Karpas-422 (cell line): ENCODE data around the gene FCRL6. TPM values are rescaled to one million over a fixed set of nuclear protein-coding genes. Genes with fewer than 3 reads are reported as not detected.
A peak's percentile ranks its signal among the peaks of the same experiment; 100 is the strongest.

Source experiments
- DNase-seq: peaks from one replicate; pipeline ENCODE4 v3.0.0-alpha.2; 2015
- H2AFZ ChIP-seq: fragments of 200-600 bp; sonication (generic); 2 replicates; pipeline ENCODE4 v1.6.1; 2014; ENCODE audit warnings: antibody characterized with exemption, low read length, mixed read lengths
- H3K27ac ChIP-seq: fragments of 200-600 bp; sonication (generic); 2 replicates; pipeline ENCODE4 v1.5.1; 2014; ENCODE audit warnings: mild to moderate bottlenecking, low read length, moderate library complexity
- H3K27me3 ChIP-seq: fragments of 200-600 bp; sonication (generic); 2 replicates; pipeline ENCODE4 v1.6.1; 2014; ENCODE audit warnings: low read length, mixed read lengths
- H3K36me3 ChIP-seq: fragments of 200-600 bp; sonication (generic); 2 replicates; pipeline ENCODE4 v1.6.1; 2014; ENCODE audit warnings: low read length, mixed read lengths; ENCODE audit not compliant: insufficient read depth
- H3K4me1 ChIP-seq: fragments of 200-600 bp; sonication (generic); 2 replicates; pipeline ENCODE4 v1.6.1; 2014; ENCODE audit warnings: mild to moderate bottlenecking, low read length, mixed read lengths
- H3K4me2 ChIP-seq: fragments of 200-600 bp; sonication (generic); 2 replicates; pipeline ENCODE4 v1.6.1; 2014; ENCODE audit warnings: low read length, low read depth, mild to moderate bottlenecking; ENCODE audit not compliant: poor library complexity, severe bottlenecking
- H3K4me3 ChIP-seq: fragments of 200-600 bp; sonication (generic); 2 replicates; pipeline ENCODE4 v1.5.1; 2014; ENCODE audit warnings: mild to moderate bottlenecking, antibody characterized with exemption, low read length, mixed read lengths
- H3K79me2 ChIP-seq: fragments of 200-600 bp; sonication (generic); 2 replicates; pipeline ENCODE4 v1.6.1; 2014; ENCODE audit warnings: mild to moderate bottlenecking, low read length, mixed read lengths
- H3K9ac ChIP-seq: fragments of 200-600 bp; sonication (generic); 2 replicates; pipeline ENCODE4 v1.6.0; 2014; ENCODE audit warnings: low read length
- H3K9me2 ChIP-seq: fragments of 200-600 bp; sonication (generic), shearing (Covaris generic); replicated peaks from 2 replicates; pipeline ENCODE4 v1.6.0; 2014; ENCODE audit warnings: mild to moderate bottlenecking, low read length, moderate library complexity; ENCODE audit not compliant: insufficient read depth
- H3K9me3 ChIP-seq: fragments of 300-700, 200-600 bp; sonication (generic); 2 replicates; pipeline ENCODE4 v1.6.1; 2014; ENCODE audit warnings: low read length, mixed read lengths
- H4K20me1 ChIP-seq: fragments of 200-600 bp; sonication (generic); 2 replicates; pipeline ENCODE4 v1.6.1; 2014; ENCODE audit warnings: mild to moderate bottlenecking, antibody characterized with exemption, low read length, low read depth; ENCODE audit not compliant: insufficient read depth
- total RNA-seq: library from RNA; depleted of rRNA; stranded (reverse); fragments of >200 nt; shearing (Covaris generic); gene quantifications from 2 replicates; pipeline ENCODE4 v1.2.3, GENCODE V29; 2014; ENCODE audit warnings: low replicate concordance

The FCRL6 gene
- total RNA-seq, 1 experiment from 2014 or later, result not detected

DNA sequence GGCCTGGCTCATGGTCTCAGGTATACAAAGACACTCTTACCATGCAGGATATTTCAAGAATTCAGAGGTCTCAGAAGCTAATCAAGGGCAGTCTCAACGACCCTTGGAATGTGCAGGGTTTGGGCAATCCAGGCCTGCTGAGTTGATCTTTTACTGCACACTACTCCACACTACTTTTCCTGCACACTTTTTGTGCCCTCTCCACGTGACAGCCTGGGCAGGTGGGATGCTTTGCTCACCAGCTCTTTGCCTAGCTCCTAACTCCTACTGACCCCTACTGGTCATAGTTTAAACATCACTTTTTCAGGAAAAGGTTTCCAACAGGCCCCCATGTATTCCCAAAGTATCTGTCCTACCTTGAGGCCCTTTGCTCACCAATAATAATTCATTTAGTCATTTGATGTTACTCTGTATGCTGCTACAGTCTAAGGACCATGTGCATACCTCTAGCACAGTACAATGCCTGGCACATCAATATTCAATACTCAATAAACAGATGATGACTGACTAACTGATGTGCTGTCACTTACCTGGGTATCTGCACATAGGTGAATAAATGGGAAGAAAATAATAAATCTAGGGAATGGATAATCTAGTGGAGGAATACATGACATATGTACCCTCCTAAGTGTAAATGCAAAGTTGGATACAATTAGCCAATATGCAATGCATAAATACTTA is 11.8 kb upstream of the FCRL6 start:
- Histone ChIP-seq H3K27ac (no peak overlapping the region), H3K4me2 (no peak overlapping the region), H3K4me3 (no peak overlapping the region), H3K9me2 (no peaks in the 10 kb centered on the region), H3K79me2 (no peaks in the 10 kb centered on the region), H3K36me3 (no peaks in the 10 kb centered on the region), H3K9me3 (no peaks in the 10 kb centered on the region), H3K27me3 (no peaks in the 10 kb centered on the region), H3K4me1 (no peaks in the 10 kb centered on the region), H4K20me1 (no peaks in the 10 kb centered on the region), H2AFZ (no peak overlapping the region), H3K9ac (no peak overlapping the region)
- peak; percentile 58 for DNase-seq

DNA sequence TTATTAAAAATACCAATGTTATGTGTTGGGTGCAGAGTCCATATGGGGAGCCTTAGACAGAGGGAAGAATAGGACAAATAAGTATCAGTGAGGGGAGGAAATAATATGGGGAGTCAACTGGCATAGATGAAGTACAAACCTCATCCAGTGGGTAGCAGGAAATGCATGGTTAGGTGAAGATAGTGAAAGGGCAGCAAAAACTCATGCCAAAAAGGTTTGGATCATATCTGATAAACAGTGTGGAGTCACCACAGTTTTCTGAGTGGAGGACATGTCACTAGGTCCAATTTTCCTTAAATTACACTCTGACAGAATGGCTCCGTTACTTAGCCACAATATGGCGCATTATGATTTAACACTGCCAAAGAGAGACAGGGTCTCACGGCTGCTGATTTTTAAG is 11.1 kb upstream of the FCRL6 start:
- Histone ChIP-seq H3K27me3 (no peaks in the 10 kb centered on the region), H3K4me2 (no peak overlapping the region), H3K9ac (no peak overlapping the region), H3K4me1 (no peaks in the 10 kb centered on the region), H3K27ac (no peak overlapping the region), H3K9me2 (no peaks in the 10 kb centered on the region), H4K20me1 (no peaks in the 10 kb centered on the region), H3K9me3 (no peaks in the 10 kb centered on the region), H3K4me3 (no peak overlapping the region), H3K36me3 (no peaks in the 10 kb centered on the region), H2AFZ (no peak overlapping the region), H3K79me2 (no peaks in the 10 kb centered on the region)
- DNase-seq, result no peak

GRCh38 chr1:159791461-159791860 is 10.7 kb upstream of the FCRL6 start:
- no peak overlapping the region for H3K4me2 ChIP-seq
- H3K9me3 ChIP-seq, result no peaks in the 10 kb centered on the region
- no peak overlapping the region for H3K9ac ChIP-seq
- no peaks in the 10 kb centered on the region for H3K4me1 ChIP-seq
- no peak for DNase-seq
- H3K79me2 ChIP-seq, result no peaks in the 10 kb centered on the region
- H4K20me1 ChIP-seq, result no peaks in the 10 kb centered on the region
- H3K9me2 ChIP-seq, result no peaks in the 10 kb centered on the region
- H3K27me3 ChIP-seq, result no peaks in the 10 kb centered on the region
- H2AFZ ChIP-seq, result no peak overlapping the region
- no peak overlapping the region for H3K4me3 ChIP-seq
- no peak overlapping the region for H3K27ac ChIP-seq
- no peaks in the 10 kb centered on the region for H3K36me3 ChIP-seq

DNA sequence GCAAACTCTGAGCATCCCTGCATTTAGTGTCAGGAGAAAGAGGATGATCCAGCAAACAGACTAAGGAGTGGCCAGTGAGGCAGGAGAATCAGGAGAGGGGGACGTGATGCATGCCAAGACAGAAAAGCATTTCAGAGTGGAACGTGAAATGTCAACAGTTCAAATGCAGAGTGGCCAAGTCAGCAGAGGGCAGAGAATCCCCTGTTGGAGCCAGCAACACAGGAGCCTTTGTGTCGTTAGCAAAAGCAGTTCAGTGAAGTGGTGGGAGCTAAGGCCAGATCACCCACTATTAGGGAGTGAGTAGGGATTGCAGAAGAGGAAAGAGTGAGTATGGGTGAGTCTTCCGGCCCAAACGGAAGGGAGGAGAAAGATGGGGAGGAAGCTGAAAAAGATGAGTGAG is 6.6 kb upstream of the FCRL6 start:
- H3K4me2 ChIP-seq, result no peak overlapping the region
- no peaks in the 10 kb centered on the region for H3K4me1 ChIP-seq
- H3K9ac ChIP-seq, result no peak overlapping the region
- H3K36me3 ChIP-seq, result no peaks in the 10 kb centered on the region
- no peaks in the 10 kb centered on the region for H3K9me2 ChIP-seq
- no peak for DNase-seq
- H3K9me3 ChIP-seq, result no peaks in the 10 kb centered on the region
- no peaks in the 10 kb centered on the region for H4K20me1 ChIP-seq
- no peak overlapping the region for H3K27ac ChIP-seq
- H3K4me3 ChIP-seq, result no peak overlapping the region
- H3K27me3 ChIP-seq, result no peaks in the 10 kb centered on the region
- no peaks in the 10 kb centered on the region for H3K79me2 ChIP-seq
- H2AFZ ChIP-seq, result no peak overlapping the region

DNA sequence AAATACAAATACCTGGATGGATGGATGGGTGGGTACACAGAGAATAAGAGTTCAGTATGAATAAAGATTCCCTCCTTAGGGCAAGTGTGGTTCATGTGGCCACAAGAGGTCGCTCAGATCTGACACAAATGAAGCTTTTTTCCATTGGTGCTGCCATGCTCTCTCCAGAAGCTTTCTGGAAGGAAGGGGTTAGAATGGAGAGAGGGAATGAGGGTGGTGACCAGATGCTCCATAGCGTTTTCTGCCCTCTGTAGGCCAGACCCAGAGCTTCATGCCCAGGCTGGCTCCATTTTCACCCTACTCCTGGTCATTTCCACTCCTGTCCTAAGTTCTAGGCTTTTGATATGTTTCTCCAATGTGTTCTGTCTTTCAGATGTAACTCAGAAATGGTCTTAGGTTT is 3.3 kb upstream of the FCRL6 start:
- no peak overlapping the region for H2AFZ ChIP-seq
- no peak overlapping the region for H3K4me2 ChIP-seq
- no peaks in the 10 kb centered on the region for H3K9me3 ChIP-seq
- DNase-seq, result peak; percentile 80
- no peak overlapping the region for H3K9ac ChIP-seq
- H4K20me1 ChIP-seq, result no peaks in the 10 kb centered on the region
- no peaks in the 10 kb centered on the region for H3K4me1 ChIP-seq
- no peaks in the 10 kb centered on the region for H3K27me3 ChIP-seq
- no peak overlapping the region for H3K4me3 ChIP-seq
- no peaks in the 10 kb centered on the region for H3K36me3 ChIP-seq
- H3K79me2 ChIP-seq, result no peaks in the 10 kb centered on the region
- no peaks in the 10 kb centered on the region for H3K9me2 ChIP-seq
- no peak overlapping the region for H3K27ac ChIP-seq

DNA sequence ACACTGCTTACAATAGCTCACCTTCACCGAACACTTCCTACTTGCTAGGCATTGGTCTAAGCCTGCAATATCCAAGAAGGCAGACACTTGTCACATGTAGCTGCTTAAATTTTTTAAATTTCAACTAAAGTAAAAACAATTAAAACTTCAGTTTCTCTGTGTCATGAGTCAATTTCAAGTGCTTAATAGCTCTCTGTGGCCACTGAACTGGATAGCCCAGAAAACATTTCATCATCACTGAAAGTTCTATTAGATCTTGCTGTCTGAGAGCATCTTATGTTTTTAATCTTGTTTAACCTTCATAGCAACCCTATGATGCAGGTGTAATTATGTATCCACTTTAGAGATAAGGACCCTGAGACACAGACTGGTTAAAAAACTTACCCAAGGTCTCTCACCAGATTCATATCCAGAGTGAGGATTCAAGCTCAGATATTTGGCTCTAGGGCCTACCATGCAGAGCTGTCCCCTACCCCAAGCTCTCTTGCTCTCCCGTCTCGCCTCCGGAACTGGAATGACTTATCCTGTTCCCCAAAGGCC is 2.6 kb upstream of the FCRL6 start:
- Histone ChIP-seq H3K79me2 (no peaks in the 10 kb centered on the region), H3K9ac (no peak overlapping the region), H3K4me2 (no peak overlapping the region), H3K27ac (no peak overlapping the region), H3K36me3 (no peaks in the 10 kb centered on the region), H3K4me3 (no peak overlapping the region), H3K27me3 (no peaks in the 10 kb centered on the region), H4K20me1 (no peaks in the 10 kb centered on the region), H3K4me1 (no peaks in the 10 kb centered on the region), H3K9me2 (no peaks in the 10 kb centered on the region), H2AFZ (no peak overlapping the region), H3K9me3 (no peaks in the 10 kb centered on the region)
- DNase-seq, result no peak

DNA sequence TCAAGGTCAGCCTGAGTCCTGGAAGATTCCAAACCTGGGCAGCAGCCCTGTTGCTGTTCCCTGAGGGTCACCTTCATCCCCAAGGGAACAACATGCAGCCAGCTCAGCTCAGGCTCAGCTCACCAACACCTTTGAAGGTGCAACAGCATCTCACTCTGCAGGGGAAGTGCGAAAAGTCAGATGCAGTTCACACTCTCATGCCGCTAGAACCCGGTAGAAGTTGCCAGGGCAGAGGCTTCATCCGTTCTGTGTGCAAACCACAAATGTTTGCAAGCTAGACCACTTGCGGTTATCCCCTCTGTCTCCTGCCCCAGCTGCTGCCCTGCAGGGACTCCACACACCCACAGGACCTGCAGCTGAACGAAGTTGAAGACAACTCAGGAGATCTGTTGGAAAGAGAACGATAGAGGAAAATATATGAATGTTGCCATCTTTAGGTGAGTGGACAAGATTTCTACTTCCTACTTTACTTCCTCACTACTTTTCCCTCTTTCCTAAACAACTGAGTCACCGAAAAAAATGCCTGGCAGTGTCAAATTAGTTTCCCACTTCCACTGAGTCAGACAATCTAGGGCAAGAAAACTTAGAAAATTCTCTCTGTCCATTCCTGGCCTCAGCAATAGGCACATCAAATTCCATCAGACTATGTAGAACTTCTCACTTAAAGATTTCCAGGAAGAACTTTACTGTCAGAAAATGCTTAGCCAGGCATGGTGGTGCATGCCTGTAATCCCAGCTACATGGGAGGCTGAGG is 1.8 kb upstream of the FCRL6 start:
- no peak for DNase-seq
- H3K79me2 ChIP-seq, result no peaks in the 10 kb centered on the region
- no peak overlapping the region for H3K4me2 ChIP-seq
- H3K9me3 ChIP-seq, result no peaks in the 10 kb centered on the region
- H4K20me1 ChIP-seq, result no peaks in the 10 kb centered on the region
- H3K9ac ChIP-seq, result no peak overlapping the region
- H3K27me3 ChIP-seq, result no peaks in the 10 kb centered on the region
- H2AFZ ChIP-seq, result no peak overlapping the region
- H3K4me1 ChIP-seq, result no peaks in the 10 kb centered on the region
- no peaks in the 10 kb centered on the region for H3K9me2 ChIP-seq
- H3K36me3 ChIP-seq, result no peaks in the 10 kb centered on the region
- no peak overlapping the region for H3K27ac ChIP-seq
- no peak overlapping the region for H3K4me3 ChIP-seq

GRCh38 chr1:159803956-159804689 is 2.0 kb downstream of the FCRL6 start:
- H3K79me2 ChIP-seq, result no peaks in the 10 kb centered on the region
- H3K36me3 ChIP-seq, result no peaks in the 10 kb centered on the region
- no peaks in the 10 kb centered on the region for H3K4me1 ChIP-seq
- H3K9me2 ChIP-seq, result no peaks in the 10 kb centered on the region
- no peaks in the 10 kb centered on the region for H3K9me3 ChIP-seq
- no peak overlapping the region for H3K9ac ChIP-seq
- no peaks in the 10 kb centered on the region for H4K20me1 ChIP-seq
- H3K4me3 ChIP-seq, result no peak overlapping the region
- H3K4me2 ChIP-seq, result no peak overlapping the region
- H3K27ac ChIP-seq, result no peak overlapping the region
- H3K27me3 ChIP-seq, result no peaks in the 10 kb centered on the region
- H2AFZ ChIP-seq, result no peak overlapping the region
- no peak for DNase-seq
